Suppressor macrophage treated with lipopolysaccharide for 1 hour (primary cell): ENCODE results near the gene SASH1.
"Not testable (repeated sequence)": the region's sequence is repeated elsewhere in the genome, so short reads cannot be mapped to it uniquely, and the experiment has no call there.

Experiments
- DNase-seq, 3 donors: peaks; one replicate each; pipeline ENCODE4 v3.0.0-alpha.2; 2020 to 2022

SASH1 gene

DNA sequence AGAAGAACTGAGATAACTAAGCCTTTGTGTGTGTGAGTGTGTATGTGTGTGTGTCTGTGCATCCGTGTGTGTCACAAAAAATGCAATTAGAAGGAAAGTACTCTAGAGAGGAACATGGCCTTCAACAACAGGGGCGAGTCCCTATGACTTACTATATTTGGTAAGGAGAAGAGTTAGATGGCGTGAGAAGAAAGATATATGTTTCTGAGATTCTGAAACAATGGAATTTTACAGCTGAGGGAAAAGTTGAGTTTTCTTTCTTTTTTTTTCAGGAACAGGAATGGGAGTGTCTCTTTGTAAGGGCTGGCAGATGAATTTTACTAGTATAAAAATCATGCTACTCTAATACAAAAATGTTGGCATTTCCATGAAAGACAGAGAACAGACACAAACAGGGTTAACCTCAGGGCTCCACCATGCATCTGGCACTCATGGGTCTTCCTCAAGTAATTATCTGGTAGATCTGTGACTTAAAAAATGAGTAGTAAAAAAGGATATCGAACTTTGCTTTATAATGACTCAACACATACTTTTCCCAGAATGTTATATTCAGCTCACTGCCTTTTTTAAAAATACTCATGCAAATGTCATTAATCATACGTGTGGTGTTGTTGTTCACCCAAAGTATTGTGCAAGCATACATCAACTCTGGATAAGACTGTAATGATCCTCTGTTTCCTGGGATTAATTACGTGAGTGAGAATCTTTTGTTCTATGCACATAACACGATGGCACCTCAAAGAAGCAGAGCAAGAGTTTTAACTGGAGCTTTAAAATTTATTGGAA is 12.8 kb upstream of the SASH1 start:
- DNase-seq, result peak; percentile 41 to 85 (median 71)

DNA sequence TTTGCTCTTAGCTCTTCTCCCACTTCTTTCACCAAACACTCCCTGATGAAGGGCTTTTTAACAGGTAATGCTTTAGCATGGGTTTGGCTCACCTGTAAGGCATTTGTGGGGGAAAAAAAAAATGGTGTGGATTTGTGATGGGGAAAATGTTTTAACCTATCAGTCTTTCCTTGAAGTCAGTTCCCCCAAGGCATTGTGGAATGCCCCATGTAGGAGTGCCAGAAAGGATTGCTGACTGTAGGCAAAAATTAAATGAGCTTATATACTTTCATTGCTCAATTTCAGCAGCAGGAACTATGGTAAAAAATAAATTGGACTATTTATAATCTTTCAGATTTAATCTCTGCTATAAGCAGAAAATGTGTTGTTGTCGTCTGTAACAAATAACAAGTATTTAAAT is 10.6 kb upstream of the SASH1 start:
- DNase-seq, result peak; percentile 50 to 61 (median 60)

- DNase-seq, result no peak
Observed at GRCh38 chr6:148336901-148337300, 5.7 kb upstream of the SASH1 start.

DNA sequence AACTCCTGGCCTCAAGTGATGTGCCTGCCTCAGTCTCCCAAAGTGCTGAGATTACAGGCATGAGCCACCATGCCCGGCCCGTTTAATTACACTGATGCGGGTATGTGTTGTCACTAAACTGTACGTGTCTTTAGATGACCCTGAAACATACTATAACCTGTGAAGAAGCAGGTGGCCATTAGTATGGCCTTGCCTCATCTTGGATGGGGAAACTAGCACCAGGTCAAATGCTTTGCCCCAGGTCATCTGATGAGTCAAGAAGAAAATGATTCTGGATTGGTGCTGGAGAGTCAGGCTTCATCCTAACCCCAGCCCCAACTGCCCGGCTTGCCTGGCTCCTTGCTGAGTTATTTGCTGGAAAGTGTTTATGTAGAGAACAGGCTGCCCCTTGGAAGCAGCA is 2.9 kb upstream of the SASH1 start:
- no peak for DNase-seq

DNA sequence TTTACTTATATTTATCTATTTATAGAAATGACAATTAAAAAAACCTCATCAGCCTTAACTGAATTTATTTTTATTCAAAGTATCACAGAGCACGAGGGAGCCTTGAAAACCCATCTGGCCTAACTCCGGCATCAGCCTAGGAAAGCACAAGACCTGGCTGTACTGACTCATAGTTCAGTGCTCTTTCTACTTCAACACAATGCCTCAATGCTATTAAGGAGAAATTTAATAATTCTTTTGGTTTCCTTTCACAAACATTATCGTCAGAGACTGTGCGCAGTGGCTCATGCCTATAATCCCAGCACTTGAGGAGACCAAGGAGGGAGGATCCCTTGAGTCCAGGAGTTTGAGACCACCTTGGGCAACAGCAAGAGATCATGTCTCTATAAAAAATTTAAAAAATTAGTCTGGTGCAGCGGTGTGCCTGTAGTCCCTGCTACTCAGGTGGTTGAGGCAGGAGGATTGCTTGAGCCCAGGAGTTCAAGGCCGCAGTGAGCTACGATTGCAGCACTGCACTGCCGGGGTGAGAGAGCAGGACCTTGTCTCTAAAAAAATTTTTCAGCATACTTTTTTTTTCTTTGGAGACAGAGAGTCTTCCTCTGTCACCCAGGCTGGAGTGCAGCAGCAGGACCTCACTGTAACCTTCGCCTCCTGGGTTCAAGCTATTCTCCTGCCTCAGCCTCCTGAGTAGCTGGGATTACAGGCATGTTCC is 1.9 kb upstream of the SASH1 start:
- DNase-seq, result no peak

- no peak for DNase-seq
Observed at GRCh38 chr6:148342100-148342349, 613 bp upstream of the SASH1 start.

DNA sequence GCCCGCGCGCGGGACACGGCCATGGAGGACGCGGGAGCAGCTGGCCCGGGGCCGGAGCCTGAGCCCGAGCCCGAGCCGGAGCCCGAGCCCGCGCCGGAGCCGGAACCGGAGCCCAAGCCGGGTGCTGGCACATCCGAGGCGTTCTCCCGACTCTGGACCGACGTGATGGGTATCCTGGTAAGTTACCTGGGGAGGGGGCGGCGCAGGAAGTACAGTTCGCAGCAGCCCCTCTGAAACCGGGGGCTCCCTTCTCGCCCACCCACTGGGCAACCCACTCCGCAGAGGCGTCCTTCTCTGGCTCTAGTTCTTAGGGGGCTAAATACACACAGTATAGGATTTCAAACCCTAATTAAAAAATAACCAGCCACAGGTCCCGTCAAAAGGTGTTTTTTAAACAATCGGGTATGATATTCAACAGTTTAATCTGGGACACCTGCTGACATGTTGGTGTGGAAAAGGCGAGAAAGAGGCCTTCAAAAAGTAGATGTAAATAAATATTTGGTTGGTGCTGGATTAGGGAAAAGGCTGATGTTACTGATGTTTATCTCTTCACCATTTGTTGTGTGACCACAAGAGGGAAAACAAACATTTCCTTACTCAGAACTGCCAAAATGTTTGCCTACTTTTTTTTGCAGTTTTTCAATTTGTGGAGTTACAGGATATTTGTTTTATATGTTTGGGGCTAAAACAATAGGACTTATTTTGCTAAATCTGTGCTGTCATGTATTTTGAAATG is 577 bp downstream of the SASH1 start:
- no peak for DNase-seq

DNA sequence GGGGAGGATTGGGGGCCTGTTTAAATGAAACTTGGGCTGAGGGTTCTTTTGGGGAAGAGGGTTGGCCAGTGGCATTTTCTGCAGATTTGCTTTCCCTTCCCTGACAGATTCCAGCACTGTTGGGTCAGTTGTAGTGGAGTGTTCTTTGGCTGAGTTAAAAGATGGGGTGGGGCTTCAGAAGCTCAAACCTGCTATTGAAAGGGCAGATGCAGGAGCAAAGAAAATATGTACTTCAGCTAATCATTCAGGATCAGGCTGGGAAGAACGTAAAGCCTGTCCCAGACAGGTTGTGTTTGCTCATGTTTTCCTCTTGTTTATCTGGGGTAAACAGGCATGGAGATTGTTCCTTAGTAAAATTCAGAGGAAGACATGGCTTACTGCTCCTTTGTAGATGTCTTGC is 2.5 kb downstream of the SASH1 start:
- no peak for DNase-seq

DNA sequence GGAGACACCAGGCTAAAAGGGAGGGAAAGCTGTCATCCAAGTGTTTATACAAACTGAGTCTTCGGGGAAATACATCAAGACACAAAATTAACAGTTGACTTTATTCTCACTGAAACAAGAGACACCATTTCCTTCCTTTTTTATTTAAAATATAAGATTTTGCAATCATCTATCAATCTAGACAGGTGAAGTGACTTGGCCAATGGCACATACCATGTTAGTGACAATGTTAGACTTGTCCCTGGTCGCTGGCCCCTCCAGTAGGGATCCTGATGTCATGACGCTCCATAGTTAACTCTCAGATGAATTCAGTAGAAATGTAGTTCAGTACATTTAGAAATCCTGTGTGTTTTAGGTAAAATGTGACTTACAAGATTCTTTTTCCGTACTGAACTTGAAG is 2.9 kb downstream of the SASH1 start:
- no peak for DNase-seq

- DNase-seq, result no peak
Observed at GRCh38 chr6:148346681-148347440, 4.2 kb downstream of the SASH1 start.

DNA sequence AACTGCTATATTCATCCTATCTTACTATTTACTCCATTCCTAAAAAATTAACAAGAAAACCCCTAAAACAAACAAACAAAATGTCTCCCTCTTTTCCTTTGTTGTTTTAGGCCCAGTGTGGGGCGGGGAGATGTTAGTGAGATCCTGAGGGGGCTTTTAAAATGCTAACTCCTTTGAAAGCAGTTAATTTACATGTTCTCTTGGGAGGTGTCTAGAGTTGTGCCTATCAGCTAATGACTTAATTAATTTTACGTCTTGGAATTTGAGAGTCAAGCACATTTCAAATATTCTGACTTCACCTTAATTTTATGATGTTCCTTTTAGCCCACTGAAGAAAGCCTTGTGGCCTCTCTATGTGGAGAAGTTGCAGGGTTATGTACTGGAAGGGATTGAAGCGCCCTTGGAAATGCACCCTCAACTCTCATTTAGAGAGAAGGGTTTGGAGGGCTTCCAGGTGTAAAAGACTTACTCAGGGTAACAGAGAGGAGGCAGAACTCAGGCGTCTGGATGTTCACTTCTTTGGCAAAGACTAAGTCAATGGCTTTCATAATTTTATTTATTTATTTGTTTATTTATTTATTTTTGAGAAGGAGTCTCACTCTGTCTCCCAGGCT is 4.9 kb downstream of the SASH1 start:
- DNase-seq, result no peak

DNA sequence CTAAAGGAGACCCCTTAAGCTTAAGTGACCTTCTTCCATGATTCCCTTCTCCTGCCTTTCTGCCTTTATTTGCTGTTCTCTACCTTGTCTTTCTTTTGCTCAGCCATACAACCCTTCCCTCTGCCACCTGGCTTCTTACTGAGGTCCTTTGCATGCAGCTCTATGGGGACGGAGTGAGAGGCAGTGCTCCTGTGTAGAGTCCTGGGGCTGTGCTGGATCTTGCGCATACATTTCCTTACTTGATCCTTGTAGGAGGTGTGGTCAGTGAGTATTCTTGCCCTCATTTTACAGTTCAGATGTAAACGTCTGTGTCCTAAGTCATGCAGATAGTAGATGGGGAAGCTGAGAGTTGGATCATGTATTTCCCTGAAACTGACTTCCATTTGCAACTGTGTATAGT is 5.7 kb downstream of the SASH1 start:
- no peak for DNase-seq

DNA sequence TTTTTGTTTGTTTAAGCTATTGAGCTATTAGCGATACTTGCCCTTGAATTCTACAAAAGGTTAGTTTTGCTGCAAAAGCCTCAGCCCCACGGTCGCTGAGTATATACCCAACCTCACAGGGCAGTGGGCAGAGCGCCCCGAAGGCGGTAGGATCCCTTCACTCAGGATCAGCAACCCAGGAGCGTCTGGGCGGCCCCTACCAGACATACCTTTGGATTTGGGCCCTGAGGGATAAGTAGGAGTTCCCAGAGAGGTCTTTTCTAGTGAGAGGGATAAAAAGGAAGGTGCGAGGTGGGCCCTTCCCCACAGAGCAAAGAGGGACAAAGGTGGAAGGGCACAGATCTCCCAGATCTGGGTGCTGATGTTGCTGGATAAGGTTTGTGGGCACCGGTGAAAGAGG is 6.1 kb downstream of the SASH1 start:
- DNase-seq, result no peak

- no peak for DNase-seq
Observed at GRCh38 chr6:148349466-148349865, 6.8 kb downstream of the SASH1 start.

GRCh38 chr6:148351309-148351708 is 8.7 kb downstream of the SASH1 start:
- DNase-seq, result peak; percentile 68 to 90 (median 75)

DNA sequence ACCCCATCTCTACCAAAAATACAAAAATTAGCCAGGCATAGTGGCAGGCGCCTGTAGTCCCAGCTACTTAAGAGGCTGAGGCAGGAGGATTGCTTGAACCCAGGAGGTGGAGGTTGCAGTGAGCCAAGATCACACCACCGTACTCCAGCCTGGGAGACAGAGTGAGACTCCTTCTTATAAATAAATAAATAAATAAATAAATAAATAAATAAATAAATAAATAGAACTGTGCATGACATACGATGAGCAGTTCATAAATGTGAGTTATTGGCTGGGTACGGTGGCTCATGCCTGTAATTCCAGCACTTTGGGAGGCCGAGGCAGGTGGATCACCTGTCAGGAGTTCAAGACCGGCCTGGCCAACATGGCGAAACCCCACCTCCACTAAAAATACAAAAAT is 9.8 kb downstream of the SASH1 start:
- not testable (repeated sequence) for DNase-seq

GRCh38 chr6:148358196-148358785 is 15.7 kb downstream of the SASH1 start:
- DNase-seq, result peak; percentile 47 to 50 (median 49)

DNA sequence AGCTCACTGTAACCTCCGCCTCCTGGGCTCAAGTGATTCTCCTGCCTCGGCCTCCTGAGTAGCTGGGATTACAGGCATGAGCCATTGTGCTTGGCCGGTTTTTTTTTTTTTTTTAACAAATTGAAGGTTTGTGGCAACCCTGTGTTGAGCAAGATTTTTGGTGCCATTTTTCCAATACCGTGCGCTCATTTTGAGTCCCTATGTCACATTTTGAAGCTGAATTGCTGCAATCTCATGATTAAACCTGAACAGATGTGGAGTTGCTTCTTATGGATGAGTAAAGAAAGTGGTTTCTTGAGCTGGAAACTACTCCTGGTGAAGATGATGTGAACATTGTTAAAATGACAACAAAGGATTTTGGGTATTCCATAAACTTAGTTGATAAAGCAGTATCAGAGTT is 16.6 kb downstream of the SASH1 start:
- no peak for DNase-seq

DNA sequence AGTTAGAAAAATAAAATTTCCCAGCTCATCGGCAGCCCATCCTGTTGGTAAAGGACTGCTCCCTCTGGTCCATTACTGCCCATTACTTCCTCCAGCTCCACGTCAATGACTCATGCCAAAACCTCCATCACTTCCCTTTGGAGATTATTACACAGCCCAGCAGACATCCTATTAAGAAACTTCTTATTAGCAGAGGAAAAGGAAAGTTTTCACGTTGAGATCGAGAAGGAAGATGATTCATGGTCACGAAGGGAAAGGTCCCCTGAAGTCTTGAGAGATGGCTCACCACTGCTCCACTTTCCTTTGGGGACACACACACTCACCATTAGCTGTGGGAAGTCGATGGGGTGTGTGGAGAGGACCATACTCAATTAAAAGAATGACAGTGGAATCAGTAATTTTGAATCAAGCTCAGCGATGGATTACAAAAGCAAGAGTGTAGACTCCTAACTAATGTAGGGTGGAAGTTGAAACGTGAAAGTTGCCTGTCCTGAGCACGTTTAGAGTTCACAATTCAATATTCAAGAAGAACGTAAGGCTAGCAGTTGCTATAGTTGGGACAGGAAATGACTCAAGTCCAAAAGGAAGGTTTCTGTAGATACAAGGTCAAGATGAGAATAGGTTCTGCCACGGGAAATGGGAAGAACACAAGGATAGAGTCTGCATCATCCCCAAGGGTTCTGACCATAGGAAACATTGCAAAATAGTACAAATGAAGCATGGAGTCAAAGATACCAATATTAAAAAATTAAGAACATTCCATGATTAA is 21.6 kb downstream of the SASH1 start:
- DNase-seq, result peak; percentile 89 to 99 (median 99)

DNA sequence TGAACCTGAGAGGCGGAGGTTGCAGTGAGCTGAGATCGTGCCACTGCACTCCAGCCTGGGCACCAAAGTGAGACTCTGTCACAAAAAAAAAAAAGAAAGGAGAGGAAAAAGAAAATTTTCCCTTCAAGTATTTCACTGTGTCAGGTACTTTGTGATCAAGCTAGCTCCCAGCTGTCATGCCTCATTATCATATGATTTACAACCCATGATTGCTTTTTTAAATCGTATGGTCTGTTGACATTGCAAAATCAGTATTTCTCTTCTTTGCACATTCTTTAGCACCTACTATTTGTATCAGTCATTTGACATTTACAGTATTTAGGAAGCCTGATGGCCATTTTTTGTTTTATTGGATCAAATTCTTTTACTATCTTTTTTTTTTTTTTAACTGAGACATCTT is 22.4 kb downstream of the SASH1 start:
- DNase-seq, result peak; percentile 42 to 74 (median 69)

DNA sequence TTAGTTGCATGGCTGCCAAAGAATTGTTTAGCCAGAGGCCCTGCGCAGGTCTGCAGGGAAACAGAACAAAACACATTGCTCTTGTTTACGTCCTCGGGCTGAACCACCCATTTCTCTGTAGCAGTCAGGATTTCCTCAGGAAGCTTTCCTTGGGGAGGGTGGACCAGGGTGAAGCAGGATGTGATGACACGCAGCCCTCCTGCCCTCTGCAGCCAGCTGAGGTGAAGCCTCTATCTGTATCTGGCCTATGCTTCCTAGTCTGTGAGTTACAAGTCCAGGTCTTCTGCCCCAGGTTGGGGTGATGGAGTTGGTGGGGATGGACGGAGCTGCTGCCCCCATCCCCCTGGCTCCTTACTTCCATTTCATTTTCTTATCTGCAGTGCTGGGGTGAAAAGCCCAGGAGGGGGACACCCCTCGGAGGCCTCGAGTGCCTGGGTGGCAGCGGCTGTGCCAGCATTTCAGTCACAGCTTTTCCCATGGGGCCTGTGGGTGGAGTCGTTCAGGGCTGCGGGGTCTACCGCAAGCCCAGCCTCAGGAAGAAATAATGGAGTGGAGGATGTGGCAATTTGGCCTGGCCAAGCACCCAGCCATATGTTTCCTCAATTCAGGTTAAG is 24.9 kb downstream of the SASH1 start:
- peak in 2 of 3 donors; percentile 37 to 43 for DNase-seq
